ENCODE measurements around the gene CPNE9.

Gene CPNE9

DNA sequence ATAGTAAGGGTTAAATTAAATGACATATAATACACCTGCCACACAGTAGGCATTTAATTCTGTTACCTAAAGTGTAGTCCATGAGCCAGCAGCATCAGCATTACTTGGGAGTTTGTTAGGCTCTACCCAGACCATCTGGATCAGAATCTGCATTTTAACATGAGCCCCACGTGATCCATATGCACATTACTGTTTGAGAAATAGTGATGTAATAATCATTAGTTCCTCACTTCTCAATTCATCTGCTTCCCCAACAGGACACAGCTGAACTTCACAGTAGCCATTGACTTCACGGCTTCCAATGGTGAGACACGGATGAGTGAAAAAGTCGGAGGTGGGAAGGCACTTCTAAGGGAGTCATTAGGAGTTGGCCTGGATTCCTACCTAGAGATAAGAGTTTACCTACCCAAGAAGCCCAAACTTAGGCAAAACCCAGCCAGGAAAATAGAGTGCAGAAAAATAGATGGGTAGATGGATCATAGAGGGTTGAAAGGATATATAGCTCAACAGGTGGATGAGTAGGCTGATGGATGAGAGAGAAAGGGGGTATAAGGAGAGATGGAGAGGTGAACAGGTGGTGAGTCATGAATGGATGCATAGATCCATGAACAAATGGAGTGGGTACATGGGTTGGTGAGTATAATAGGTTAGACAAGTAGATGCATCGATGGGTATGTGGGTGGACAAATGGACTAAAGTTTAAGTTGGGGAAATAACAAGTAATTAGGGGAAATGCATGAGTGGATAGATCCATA is 13.3 kb downstream of the CPNE9 start:
- no peak for DNase-seq (ENCODE audit: low spot score)
- ChIA-PET POLR2A (ENCODE audit: low non-redundant PET) (no interaction called here), CTCF (no interaction called here)
- TF ChIP-seq, protein P1, sequence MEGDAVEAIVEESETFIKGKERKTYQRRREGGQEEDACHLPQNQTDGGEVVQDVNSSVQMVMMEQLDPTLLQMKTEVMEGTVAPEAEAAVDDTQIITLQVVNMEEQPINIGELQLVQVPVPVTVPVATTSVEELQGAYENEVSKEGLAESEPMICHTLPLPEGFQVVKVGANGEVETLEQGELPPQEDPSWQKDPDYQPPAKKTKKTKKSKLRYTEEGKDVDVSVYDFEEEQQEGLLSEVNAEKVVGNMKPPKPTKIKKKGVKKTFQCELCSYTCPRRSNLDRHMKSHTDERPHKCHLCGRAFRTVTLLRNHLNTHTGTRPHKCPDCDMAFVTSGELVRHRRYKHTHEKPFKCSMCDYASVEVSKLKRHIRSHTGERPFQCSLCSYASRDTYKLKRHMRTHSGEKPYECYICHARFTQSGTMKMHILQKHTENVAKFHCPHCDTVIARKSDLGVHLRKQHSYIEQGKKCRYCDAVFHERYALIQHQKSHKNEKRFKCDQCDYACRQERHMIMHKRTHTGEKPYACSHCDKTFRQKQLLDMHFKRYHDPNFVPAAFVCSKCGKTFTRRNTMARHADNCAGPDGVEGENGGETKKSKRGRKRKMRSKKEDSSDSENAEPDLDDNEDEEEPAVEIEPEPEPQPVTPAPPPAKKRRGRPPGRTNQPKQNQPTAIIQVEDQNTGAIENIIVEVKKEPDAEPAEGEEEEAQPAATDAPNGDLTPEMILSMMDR (conservative IDR thresholded peaks at IDR 0.05; ENCODE audit: low read depth), result no peak
- no peak overlapping the region for H3K27ac ChIP-seq

DNA sequence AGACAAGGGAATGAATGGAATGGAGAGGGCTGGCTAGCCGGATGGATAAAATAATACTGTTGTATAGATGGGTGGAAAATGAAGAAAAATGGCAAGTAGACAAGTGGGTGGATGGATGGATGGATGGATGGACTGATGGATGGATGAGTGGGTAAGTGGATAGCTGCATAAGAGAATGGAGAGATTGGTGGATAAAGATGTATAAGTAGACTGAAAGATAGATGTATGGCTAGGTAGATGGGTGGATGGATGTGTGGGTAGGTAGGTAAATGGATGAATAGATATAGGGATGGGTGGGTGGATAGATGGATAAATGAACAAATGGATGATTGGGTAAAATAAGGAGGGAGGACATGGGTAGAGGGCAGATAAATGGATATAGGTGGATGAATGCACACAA is 13.9 kb downstream of the CPNE9 start:
- no peak for DNase-seq (ENCODE audit: low spot score)
- ChIA-PET POLR2A (ENCODE audit: low non-redundant PET) (no interaction called here), CTCF (no interaction called here)
- TF ChIP-seq, protein P1 (conservative IDR thresholded peaks at IDR 0.05; ENCODE audit: low read depth), result no peak
- no peak overlapping the region for H3K27ac ChIP-seq

DNA sequence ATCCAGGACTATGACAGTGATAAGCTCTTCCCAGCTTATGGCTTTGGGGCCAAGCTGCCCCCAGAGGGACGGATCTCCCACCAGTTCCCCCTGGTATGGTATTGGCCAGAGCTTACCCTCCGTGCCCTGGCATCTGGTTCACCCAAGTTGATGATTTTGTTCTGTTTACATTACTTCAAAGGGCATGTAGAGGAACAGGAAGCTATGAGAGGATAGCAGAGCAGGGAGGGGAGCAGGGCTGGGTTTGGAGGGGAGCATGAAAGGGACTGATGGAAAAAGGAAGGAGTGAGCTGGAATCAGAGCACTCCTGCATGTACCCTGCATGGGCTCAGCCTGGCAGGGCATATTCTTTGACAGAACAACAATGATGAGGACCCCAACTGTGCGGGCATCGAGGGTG is 14.5 kb downstream of the CPNE9 start:
- POLR2A ChIA-PET (ENCODE audit: low non-redundant PET), result no interaction called here
- no peak overlapping the region for H3K27ac ChIP-seq
- no peak for DNase-seq (ENCODE audit: low spot score)
- CTCF ChIA-PET, result no interaction called here
- TF ChIP-seq, protein P1 (conservative IDR thresholded peaks at IDR 0.05; ENCODE audit: low read depth), result no peak

DNA sequence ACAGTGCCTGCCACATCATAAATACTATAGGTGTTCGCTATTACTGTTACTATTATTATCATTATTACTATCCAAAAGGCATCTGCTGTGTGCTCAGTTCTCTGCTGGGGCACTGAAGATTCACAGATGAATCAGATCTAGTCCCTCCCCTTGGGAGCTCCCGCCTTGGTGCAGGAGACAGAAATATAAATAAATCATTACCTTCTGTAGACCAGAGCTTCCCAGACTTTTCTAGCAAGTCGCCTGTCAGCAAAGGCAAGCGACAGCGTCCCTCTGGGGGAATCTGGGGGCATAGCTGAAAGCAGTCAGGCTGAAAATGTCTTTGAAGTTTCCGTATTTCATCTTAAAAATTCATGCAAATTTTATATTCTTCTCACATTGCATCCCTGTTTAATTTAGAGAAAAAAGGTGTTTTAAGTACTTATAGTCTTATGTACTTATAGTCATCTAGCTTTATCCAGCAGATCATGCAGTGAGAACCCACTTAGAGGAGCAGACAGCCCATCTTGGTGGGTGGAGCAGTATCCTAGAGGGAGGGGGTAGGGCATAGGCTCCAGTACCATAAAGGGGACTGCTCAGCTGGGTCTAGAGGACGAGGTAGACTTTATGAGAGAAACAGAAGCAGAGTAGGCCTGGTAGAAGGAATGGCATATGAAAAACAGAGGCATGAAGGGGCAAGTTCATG is 17.5 kb downstream of the CPNE9 start:
- DNase-seq (ENCODE audit: low spot score), result no peak
- TF ChIP-seq, protein P1 (conservative IDR thresholded peaks at IDR 0.05; ENCODE audit: low read depth), result no peak
- H3K27ac ChIP-seq, result no peak overlapping the region
- CTCF ChIA-PET, result no interaction called here
- POLR2A ChIA-PET (ENCODE audit: low non-redundant PET), result no interaction called here

DNA sequence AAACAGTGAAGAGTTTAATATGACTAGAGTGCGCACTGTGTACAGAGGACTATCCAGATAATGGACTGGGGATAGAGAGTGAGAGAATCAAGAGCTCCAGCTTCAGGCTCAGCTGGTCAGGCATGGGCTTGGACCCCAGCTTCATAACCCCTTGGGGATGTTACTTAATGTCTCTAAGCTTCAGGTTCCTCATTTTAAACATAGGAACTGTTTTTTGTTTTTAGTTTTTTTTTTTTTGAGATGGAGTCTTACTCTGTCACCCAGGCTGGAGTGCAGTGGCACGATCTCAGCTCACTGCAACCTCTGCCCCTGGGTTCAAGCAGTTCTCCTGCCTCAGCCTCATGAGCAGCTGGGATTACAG is 18.0 kb downstream of the CPNE9 start:
- POLR2A ChIA-PET (ENCODE audit: low non-redundant PET), result no interaction called here
- CTCF ChIA-PET, result no interaction called here

DNA sequence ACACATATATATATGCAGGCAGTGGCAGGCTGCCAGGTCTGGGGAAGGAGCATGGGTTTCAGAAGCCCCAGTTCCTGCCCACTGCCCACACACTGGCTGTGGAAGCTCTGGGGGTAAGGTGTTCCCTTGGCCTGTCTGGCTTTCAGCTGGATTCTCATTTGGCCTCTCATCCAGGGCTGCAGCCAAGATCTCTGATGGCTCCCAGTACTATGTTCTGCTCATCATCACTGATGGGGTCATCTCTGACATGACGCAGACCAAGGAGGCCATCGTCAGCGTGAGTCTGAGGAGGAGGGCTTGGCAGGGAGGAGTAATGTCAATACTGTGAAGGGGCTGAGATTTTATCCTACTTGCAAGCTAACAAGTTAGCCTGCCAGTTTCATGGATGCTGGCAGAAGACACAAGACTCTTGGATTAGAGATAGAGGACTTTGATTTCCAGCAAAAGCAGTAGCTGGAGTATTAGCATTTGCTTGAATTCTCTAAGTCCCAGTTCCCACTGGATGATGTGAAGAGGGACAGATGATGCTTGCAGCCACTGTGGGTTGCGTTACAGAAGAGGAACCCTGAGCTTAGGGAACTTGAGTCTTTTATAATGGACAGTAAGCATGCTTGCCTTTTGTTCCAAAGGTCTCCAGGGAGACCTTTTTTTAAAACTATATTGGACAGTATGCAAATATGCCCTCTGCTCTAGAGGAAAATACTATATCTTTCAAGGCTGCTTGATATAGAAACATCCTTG is 22.3 kb downstream of the CPNE9 start:
- H3K27ac ChIP-seq, result no peak overlapping the region
- DNase-seq (ENCODE audit: low spot score), result no peak
- POLR2A ChIA-PET (ENCODE audit: low non-redundant PET), result no interaction called here
- TF ChIP-seq, protein P1 (conservative IDR thresholded peaks at IDR 0.05; ENCODE audit: low read depth), result no peak
- CTCF ChIA-PET, result interaction anchor here (0.7 kb wide), 1 partner anchor 80 kb away, joined by 5 read pairs; no protein-coding TSS in a partner anchor

More for the DNA sequence above, 18.0 kb downstream of the CPNE9 start:
- TF ChIP-seq, protein P1 (conservative IDR thresholded peaks at IDR 0.05; ENCODE audit: low read depth), result no peak
- H3K27ac ChIP-seq, result no peak overlapping the region
- no peak for DNase-seq (ENCODE audit: low spot score)
